IPS-NIHi11 (cell line): Measurements from ENCODE around the gene CALU.

Source experiments
- DNase-seq: peaks from one replicate; pipeline ENCODE4 v3.0.0; 2012; ENCODE audit warnings: mixed read lengths, low spot score

Gene CALU

DNA sequence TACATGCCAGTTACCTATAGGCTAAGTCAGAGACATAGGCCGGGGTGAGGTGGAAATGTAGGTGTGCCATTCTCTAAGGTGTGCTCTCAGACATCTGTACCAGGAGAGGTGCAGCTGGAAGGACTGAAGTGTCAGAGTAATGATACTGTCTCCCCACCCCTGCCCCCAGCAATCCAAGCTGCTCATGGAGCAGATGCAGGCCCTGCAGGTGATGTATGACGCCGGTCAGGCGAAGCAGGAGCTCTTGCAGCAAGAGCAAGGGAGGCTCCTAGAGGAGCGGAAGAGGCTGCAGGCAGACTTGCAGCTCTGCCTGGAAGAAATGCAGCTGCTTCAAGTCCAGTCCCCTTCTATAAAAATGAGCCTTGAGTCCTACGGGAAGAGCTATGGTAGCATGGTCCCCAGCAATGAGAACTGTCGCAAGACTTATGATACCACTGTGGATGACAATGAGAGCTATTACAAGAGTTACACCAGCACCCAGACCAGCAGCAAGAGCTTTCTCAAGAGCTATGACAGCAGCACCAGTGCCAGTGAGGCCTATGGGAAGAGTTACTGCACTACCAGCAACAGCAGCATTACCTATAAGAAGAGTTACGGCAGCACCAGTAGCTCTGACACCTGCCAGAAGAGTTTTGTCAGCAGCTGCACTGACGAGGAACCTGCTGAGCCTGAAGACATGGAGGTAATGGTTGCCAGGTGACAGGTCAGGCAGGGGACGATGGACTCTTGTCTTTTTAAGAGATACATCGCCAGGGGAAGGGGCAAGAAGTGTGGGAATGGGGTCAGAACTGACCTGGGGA is 72.7 kb downstream of the CALU start:
- no peak for DNase-seq

DNA sequence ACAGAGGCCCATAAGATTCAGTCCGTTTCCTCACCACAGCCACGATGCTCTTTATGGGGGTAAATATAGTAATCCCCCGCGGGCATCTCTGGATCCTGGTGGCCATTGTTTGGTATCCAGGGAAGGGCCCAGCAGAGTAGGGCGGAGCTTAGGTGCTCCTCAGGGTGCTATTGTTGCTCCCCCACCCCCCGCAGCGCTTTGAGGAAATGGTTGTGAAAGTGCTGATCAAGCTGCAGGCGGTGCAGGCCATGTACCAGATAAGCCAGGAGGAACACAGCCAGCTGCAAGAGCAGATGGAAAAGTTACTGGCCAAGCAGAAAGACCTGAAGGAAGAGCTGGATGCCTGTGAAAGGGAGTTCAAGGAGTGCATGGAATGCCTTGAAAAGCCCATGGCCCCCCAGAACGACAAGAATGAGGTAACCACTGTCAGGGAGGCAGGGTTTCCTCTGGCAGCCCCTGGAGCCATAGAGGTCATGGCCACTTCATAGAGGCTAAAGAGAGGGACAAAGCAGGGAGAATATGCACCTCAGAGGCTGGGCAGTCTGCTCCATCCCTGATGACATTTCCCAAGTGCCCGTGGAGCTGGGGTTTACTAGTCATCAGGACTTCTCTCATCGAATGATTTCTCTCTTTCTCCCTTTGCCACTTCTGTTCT is 73.5 kb downstream of the CALU start:
- DNase-seq = peak; percentile 23

DNA sequence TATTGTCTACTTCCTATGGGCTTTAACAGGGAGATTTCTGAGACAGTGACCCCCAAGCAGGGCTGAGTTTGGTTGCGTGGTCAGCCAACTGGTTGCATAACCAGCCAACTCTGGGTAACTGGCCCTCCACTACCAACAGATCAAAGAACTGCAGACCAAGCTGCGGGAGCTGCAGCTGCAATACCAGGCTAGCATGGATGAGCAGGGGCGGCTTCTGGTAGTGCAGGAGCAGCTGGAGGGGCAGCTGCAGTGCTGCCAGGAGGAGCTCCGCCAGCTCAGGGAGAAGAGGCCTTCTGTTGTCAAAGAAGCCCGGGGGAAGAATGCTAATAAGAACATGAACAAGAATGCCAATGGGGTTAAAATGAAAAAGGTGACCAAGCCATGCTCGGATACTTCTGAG is 75.3 kb downstream of the CALU start:
- no peak for DNase-seq

DNA sequence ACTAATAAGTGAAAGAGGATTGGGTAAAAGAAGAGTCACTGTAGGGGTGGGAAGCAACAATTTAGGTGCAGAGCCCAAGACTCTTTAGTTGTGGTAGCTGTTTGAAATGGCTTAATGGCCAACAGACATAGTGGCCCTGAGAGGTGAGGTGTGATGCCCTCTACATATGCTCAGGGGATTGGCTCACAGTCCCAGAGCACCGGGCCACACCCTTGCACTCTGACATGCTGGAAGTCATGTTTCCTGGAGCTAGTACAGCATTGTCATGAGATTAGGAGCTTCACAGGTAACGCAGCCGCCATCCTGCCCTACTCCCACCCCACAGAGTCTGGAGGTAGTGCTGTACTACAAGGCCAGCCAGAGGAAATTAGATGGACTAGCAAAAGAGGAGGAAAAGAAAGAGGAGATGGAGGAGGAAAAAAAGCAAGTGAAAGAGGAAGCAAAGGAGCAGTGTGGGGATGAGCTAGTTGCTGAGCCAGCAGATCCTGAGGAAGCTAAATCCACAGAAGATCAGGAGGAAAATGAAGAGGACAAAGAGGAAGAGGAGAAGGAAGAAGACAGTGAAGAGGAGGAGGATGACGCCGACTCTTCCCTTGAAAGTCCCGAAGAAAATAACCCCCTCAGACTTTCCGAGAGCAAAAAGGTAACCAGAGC is 76.3 kb downstream of the CALU start:
- no peak for DNase-seq

DNA sequence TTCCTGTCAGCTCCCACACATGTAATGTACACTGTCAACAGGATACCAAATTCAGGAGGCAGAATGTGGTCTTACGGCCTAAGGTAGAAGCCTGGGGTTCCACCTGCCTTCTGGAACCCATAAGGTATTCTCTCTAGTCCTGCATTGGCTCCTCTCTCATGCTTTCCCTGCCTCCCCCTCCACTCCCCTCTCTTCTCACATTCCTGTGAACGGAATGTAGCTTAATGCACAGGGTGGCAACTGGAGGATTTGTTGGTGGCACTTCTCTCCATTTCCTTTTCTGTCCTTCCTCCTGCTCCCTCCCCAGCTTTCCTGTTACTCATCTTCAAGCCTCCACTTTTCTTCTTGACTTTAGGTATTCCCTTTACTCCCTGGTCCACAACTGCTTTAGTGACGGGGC is 79.5 kb downstream of the CALU start:
- DNase-seq = no peak
